Heart left ventricle (tissue), 13 donors: Measurements from ENCODE around the gene TAPBP.

Source experiments
- CTCF ChIP-seq, 12 donors: fragments of 200-600 bp; sonication (generic) in 4 of 12; IDR thresholded peaks; one replicate each; pipeline versions ENCODE4 v1.5.0 to v1.8.0; 2018 to 2022; ENCODE audit warnings: antibody characterized with exemption in 12 of 12, mild to moderate bottlenecking in 5 of 12
- POLR2A ChIP-seq, 2 donors: fragments of 450-650 bp; IDR thresholded peaks; one replicate each; pipeline ENCODE4 v1.6.1; 2017; ENCODE audit warnings: antibody characterized with exemption in 2 of 2, mild to moderate bottlenecking in 2 of 2, moderate library complexity in 2 of 2
- donor health status: ischemic (EF 13 %, LVEDD 7.1; RV severe dilation, severe dysfunction).
- donor health status: DM: no; HTN: yes; CAD: no.
- donor health status: DM: no; HTN: no; CAD: no.
- donor health status: ischemic (EF 25% LVEDD 6.9; RV normal size, moderate dysfunction).
- donor health status: ischemic (EF 25% LVEDD 5.7; RV mildly dilated, moderate dysfunction).
- donor health status: ischemic (EF 35%, LVEDD 5.7; RV mildly dilated, moderate dysfunction).
- donor health status: nonischemic (EF 11% LVEDD 7.7; RV severe dilation, severe dysfunction).
- donor health status: DM: yes; HTN: yes; CAD: no.
- donor health status: PGD.
- donor health status: ischemic (EF 29% LVEDD 5.4; RV normal size, mild dysfunction).
- donor health status: nonischemic (EF 23%, LVEDD 6.1; RV moderate dilation, normal function).

DNA sequence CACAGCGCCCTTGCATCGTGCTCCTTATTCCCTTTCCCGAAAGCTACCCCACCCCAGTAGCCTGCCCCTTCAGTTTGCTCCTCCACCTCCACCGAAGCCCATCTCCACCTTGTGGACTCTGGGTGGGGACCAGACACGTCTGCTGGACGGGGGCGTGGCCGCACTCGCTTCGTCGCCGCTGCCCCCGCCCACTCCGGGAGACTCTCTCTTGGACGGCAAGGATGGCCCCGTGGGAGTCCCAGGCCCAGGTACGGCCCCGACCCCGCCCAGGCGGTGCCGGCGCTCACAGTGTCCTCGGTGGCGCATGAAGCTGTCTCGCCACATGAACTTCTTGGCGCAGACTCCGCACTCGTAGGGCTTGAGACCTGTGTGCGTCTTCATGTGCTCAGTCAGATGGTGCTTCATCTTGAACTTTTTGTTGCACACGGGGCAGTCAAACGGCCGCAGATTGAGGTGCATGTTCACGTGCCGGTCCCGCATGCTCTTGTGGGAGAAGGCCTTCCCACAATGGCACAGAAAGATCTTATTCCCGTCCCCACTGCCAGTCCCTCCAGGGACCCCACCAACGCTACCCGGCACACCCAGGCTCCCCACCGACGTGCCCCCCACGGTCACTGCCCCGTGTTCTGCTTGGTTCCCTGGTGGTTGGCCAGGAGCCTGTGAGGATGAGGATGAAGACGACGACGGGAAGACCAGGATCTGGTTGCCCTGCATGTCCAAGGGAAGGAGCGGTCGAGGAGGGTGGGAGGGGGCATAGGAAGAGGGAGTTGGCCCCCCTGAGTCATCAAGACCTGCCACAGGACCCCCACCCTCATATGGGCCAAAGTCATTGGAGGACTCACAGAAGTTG, 1.3 kb upstream of the TAPBP start:
- TF ChIP-seq CTCF (IDR thresholded peaks at IDR 0.05) (no peak), POLR2A (IDR thresholded peaks at IDR 0.05) (no peak)
